AML-193 (cell line): Measurements from ENCODE around the gene RPL36.
"Not testable (repeated sequence)": the region's sequence is repeated elsewhere in the genome, so short reads cannot be mapped to it uniquely, and the experiment has no call there.

ENCODE experiments used
- DNase-seq, 2 experiments: peaks; one replicate each; lab custom pipeline; 2025; lab: John Stamatoyannopoulos, UW

Gene RPL36

DNA sequence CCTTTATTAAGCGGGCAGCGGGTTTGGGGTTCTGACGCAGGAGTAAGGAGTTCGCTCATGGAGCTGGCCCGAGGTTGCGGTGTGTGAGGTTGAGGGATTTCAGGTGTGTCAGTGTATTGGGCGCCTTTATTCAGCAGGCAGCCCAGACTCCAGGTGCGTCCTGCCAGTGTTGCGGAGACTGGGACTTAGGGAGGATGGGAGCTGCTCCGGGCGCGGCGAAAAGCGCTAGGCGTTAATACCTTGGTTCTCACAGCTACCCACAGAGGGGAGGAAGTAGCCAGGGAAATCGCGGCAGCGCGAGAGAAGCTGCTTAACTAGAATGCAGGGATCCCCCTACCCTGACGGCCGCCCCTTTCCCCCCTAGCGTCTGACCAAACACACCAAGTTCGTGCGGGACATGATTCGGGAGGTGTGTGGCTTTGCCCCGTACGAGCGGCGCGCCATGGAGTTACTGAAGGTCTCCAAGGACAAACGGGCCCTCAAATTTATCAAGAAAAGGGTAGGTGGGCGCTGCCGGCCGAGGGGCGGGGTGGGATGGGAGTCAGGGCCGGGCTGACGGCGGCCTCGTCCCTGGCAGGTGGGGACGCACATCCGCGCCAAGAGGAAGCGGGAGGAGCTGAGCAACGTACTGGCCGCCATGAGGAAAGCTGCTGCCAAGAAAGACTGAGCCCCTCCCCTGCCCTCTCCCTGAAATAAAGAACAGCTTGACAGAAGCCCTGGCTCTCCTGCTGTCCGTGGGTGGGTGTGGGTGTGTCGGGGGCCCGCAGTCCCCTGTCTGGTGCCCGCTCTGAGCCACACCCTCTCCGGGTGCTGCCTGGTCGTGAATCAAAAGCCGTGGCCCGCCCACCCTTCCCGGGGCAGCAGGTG lies 1.1 kb downstream of the RPL36 start:
- peak in 1 of 2 experiments; percentile 4 for DNase-seq

GRCh38 chr19:5691822-5692722 lies 2.0 kb downstream of the RPL36 start:
- DNase-seq = no peak

GRCh38 chr19:5692723-5693194 lies 2.7 kb downstream of the RPL36 start:
- no peak for DNase-seq

DNA sequence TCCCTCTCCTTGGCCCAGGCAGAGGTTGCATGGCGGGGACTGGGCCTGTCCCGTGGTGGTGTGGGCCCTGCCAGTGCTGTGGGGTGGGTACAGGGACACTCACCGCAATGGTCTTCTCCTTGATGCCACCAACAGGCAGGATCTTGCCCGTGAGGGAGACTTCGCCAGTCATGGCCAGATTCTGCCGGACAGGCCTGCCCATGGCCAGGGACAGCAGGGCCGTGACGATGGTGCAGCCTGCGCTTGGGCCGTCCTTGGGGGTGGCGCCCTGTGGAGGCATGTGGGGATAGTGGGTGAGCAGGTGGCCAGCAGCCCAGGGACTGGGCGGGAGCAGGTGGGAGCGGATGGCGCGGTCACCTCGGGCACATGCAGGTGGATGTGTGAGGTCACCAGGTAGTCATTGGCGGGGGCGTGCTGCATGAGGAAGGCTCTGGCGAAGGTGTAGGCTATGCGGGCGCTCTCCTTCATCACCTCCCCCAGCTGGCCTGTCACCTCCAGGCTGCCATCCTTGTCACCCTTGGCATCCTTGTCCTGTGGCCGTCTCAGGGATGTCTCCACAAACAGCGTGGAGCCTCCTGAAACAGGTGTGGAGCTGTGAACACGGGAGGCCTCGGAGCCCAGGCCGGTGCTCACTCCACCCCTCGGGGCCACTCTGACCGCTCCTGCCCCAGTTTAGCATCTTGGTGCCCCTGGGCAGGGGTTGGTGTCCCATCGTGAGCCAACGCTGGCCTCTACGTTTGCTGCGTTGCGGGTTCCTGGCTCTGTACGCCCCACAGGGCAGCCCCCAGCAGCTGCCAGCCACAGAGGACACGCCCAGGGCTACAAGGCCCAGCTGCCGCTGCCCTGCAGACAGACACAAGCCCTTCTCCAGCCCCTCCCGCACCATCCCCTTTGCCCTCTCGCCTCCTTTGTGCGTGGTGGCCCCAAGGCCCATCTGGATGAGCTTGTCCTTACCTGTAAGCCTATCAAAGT lies 3.4 kb downstream of the RPL36 start:
- DNase-seq = no peak

DNA sequence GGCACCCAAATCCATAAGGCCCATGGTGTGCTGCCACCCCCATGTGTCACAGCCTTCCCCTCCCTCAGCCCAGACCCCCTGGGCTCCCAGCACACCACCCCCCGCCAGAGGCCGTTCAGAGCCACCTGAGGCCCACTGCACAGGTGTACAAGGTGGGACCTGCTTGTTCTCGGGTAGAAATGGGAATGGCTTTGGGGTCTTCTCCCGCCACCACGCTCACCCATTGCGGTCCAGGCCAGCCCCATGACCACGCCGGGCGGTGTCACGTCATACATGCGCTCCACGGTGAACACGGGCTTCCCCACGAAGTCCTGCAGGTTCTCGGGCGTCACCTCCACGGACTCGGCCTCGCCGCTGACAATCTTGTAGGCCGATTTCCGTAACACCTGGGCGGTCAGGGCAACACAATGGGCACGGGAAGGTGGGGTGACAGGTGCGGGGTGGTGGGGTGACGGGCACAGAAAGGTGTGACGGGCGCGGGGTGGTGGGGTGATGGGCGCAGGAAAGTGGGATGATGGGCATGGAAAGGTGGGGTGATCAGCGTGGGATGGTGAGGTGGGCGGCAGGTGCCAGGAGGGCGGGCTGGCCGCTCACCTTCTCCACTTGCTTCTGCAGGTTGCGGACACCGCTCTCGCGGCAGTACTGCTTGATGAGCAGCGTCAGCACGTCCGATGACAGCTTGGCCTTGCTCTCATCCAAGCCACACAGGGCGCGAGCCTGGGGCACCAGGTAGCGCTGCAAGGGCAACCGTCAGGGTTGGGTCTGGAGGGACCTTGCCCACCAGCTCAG lies 4.3 kb downstream of the RPL36 start:
- no peak for DNase-seq

DNA sequence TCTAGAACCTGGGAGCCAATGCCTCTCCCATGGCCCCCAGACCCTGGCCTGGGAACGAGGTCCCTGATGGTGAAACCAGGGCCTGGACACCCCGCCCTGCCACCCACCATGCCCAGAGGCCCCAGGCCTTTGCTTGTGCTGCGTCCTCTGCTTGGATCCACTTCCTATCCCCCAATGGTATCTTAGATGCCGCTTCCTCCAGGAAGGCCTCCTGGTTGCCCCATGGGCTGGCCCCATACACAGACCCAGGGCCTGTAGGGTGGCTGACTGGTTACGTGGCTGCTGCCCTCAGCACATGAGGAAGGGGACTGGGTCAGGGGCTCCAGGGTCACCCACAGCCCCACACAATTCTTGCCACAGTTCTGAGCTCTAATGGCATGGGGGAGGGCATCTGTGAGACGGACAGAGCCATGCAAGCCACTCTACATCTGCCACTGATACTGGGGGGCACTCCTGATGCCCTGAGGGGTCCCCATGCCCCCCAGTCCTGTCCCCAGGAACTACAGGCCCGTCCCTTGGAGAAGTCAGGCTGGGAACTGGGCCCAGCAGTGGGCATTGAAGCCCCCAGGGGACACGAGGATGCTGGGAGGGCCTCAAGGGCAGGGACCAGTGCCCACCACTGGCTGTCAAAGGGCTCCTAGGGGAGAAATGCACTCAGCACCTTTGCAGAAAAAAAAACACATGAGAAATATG lies 5.0 kb downstream of the RPL36 start:
- no peak for DNase-seq

DNA sequence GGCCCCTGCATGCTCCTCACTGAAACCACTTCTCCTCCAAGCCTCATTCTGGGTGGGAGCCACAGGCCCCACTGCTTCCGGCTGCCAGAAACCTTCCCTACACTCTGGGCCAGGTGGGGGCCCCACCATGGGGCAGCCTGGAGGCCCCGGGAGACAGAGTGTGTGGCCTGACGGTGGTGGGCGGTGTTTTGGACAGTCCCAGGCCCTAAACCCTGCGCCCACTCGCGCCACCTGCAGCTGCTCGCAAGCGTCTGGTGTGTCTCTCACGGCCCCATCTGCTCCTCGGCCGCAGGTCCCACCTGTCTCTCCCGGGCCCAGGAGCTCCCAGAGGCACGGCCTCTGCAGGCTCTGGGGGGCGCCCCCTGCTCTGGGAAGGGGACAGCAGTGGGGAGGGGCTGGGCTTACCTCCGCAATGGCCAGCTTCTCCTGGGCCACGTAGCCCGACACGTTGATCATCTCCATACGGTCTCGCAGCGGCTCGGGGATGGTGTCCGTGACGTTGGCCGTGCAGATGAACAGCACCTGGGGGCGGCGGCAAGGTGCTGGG lies 5.6 kb downstream of the RPL36 start:
- no peak for DNase-seq

DNA sequence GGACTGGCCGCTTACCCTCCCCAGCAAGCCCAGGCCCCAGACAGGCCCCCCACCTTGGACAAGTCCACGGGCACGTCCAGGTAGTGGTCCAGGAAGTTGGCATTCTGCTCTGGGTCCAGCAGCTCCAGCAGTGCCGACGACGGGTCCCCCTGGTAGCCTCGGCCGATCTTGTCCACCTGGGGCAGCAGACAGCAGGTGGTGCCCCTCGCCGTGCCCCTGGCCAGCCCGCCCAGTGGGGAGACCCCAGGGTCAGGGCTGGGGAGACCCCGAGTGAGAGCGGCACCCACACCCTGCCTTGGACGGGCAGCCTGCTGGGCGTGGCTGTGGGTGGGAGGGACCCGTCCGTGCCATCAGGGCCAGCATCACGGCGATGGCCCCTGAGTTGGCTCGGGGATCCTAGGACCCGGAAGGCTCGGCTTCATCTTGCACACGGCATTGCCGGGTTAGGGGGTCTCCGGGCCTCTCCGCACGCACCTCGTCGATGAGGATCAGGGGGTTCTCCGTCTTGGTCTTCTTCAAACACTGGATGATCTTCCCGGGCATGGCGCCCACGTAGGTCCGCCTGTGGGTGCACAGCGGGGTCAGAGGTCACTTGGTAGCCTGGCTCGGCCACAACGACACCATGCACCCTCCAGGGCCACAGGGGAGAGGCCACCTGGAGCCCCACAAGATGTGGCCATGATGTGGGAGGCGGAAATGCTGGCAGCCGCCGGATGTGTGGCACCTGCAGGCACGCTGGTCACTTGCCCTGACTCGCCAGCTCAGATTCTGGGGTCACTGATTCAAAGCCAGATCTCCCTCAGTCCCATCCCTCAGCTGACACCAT lies 6.3 kb downstream of the RPL36 start:
- no peak for DNase-seq

GRCh38 chr19:5697022-5697889 lies 7.2 kb downstream of the RPL36 start:
- DNase-seq = no peak

- no peak for DNase-seq
Observed at GRCh38 chr19:5697890-5698634, 8.0 kb downstream of the RPL36 start.

DNA sequence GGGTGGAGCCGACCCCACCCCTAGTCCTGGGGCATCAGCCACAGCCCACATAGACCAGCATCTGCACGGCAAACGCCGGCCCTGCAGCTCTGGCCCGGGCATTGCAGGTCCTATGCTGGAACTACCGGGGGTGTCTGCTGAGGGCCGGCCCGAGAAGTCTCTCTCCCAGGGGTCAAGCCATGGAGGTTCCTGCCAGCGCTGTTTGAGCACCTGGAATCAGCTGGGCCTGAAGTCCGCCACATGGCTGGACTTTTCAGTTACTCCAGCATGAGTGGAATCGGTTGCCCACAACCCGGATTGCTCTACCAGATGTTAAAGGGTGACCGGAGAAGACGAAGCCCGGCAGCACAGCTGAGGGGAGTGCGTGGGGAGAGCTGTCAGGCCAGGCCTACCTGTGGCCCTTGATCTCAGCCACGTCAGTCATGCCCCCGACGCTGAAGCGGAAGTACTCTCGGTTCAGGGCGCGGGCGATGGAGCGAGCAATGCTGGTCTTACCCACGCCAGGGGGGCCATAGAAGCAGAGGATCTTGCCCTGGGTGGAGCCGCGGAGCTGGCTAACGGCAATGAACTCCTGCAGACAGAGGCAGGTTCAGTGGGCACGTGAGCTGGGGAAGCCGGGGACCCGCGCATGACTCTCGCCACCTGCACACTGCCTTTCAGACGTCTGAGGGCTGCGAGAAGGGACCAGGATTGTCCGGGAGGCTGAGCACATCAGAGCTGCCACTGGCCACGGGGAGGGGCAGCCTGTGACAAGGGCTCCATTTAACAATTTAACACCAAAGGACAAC lies 8.7 kb downstream of the RPL36 start:
- DNase-seq = no peak

GRCh38 chr19:5700455-5701092 lies 10.5 kb downstream of the RPL36 start:
- no peak for DNase-seq

DNA sequence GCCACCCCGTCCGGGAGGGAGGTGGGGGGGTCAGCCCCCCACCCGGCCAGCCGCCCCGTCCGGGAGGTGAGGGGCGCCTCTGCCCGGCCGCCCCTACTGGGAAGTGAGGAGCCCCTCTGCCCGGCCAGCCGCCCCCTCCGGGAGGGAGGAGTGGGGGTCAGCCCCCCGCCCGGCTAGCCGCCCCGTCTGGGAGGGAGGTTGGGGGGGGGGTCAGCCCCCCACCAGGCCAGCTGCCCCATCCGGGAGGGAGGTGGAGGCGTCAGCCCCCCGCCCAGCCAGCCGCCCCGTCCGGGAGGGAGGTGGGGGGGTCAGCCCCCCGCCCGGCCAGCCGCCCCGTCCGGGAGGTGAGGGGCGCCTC lies 11.9 kb downstream of the RPL36 start:
- DNase-seq = not testable (repeated sequence)

DNA sequence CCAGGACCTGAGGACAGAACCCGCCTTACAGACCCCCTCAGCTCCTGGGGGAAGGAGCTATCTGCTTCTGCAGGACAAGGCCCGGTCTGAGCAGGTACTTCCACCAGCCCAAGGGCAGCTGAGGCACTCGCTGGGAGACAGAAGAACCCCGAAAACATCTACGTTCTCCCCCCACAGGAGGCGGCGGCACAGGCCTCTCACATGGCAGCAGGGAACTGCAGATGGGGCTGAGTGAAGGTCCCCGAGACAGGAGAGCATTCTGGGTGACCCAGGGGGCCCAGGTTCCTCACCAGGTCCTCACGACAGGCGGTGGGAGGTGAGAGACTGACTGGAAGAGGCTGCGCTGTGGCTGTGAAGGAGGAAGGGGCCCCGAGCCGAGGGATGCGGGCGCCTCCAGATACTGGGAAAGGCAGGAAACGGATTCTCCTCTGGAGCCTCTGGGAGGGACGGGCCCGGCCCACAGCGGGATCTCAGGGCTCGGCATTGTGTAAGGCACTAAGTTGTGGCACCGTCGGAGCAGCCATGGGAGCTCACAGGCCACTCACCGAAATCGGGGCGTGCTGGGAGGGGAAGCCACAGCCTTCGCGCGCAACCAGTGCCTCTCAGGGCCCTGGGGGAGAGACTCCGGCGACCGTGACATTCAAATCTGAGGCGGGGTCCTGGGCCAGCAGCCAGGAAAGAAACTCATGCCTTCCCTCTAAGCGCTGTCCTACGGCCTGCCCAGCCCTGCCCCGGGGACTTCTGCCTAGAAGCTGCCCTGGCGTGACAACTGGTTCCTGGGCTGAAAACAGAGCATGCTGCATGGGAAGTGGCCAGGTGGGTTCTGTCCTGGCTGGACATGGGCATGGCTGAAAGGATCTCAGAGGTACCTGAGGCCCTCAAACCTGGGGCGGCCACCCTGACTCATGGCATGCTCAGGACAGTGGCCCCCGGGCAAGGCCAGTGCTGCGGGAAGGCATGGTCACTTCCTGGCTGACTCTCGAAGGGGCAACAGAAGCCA lies 14.0 kb downstream of the RPL36 start:
- DNase-seq = no peak

DNA sequence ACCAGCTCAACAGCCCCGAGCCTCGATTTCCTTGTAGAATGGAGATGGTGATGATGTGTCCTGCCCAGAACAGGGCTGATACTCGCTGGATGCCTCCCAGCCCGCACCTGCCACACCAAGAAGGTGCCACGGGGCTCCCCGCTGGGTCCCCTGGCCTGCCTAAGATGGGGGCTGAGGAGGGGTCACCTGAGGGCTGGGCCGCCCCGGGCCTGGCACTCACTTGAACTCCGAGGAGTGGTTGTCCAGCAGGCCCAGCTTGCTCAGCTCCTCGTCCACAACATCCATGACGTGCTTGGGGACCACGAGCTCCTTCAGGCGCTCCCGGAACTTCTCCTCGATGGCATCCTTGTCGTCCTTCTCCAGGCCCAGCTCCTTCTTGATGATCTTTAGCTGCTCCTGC lies 15.5 kb downstream of the RPL36 start:
- no peak for DNase-seq
